RWPE2 (cell line): Measurements from ENCODE around the gene MAPK8.

Source experiments
- ATAC-seq: fragments of 200-7000 bp; cut with Tn5 transposase; 3 replicates; pipeline ENCODE4 v1.9.1; 2021; ENCODE audit warnings: low read depth
- DNase-seq: peaks from one replicate; pipeline ENCODE4 v3.0.0-alpha.2; 2020; ENCODE audit warnings: low spot score
- H3K27ac ChIP-seq: fragments of 450-650 bp; 2 replicates; pipeline ENCODE4 v1.5.1; 2017; ENCODE audit warnings: mild to moderate bottlenecking; ENCODE audit not compliant: poor library complexity, severe bottlenecking
- H3K27me3 ChIP-seq: fragments of 250-450 bp; sonication (Bioruptor Pico); 2 replicates; pipeline ENCODE4 v1.5.1; 2021; ENCODE audit warnings: mild to moderate bottlenecking, moderate library complexity; ENCODE audit not compliant: insufficient read depth, poor library complexity, severe bottlenecking
- H3K36me3 ChIP-seq: fragments of 250-450 bp; sonication (Bioruptor Pico); 2 replicates; pipeline ENCODE4 v1.5.1; 2020; ENCODE audit warnings: low read depth, mild to moderate bottlenecking, moderate library complexity
- H3K4me1 ChIP-seq: fragments of 250-450 bp; sonication (Bioruptor Pico); 2 replicates; pipeline ENCODE4 v1.5.1; 2021; ENCODE audit warnings: mild to moderate bottlenecking, moderate library complexity; ENCODE audit not compliant: insufficient read depth, poor library complexity, severe bottlenecking
- H3K4me3 ChIP-seq: fragments of 250-450 bp; sonication (Bioruptor Pico); 2 replicates; pipeline ENCODE4 v1.5.1; 2021; ENCODE audit warnings: mild to moderate bottlenecking, moderate library complexity; ENCODE audit not compliant: severe bottlenecking
- H3K9me3 ChIP-seq: fragments of 250-450 bp; sonication (Bioruptor Pico); 2 replicates; pipeline ENCODE4 v1.5.1; 2021; ENCODE audit warnings: mild to moderate bottlenecking, moderate library complexity; ENCODE audit not compliant: severe bottlenecking
- CTCF ChIP-seq: fragments of 450-650 bp; IDR thresholded peaks from one replicate; pipeline ENCODE4 v1.5.1; 2017; ENCODE audit warnings: mild to moderate bottlenecking, moderate library complexity; ENCODE audit not compliant: poor library complexity, severe bottlenecking

Gene MAPK8

GRCh38 chr10:48331436-48331835 is 25.0 kb downstream of the MAPK8 start:
- peaks cover 11% of the 10 kb centered on the region for H3K4me1 ChIP-seq
- no peaks in the 10 kb centered on the region for H3K9me3 ChIP-seq
- no peak for ATAC-seq
- H3K36me3 ChIP-seq = peaks cover 5% of the 10 kb centered on the region; the same call in 1 of the 2 replicates
- no peak for DNase-seq
- no peak overlapping the region for H3K4me3 ChIP-seq
- TF ChIP-seq CTCF = no peak
- no peak overlapping the region for H3K27ac ChIP-seq
- H3K27me3 ChIP-seq = no peaks in the 10 kb centered on the region

GRCh38 chr10:48332166-48332870 is 25.8 kb downstream of the MAPK8 start:
- Histone ChIP-seq H3K27ac (no peak overlapping the region), H3K36me3 (peaks cover 5% of the 10 kb centered on the region; the same call in 1 of the 2 replicates), H3K4me1 (peaks cover 11% of the 10 kb centered on the region), H3K27me3 (no peaks in the 10 kb centered on the region), H3K4me3 (no peak overlapping the region), H3K9me3 (no peaks in the 10 kb centered on the region)
- DNase-seq (no peak), ATAC-seq (no peak)
- TF ChIP-seq CTCF = no peak

GRCh38 chr10:48332871-48333216 is 26.4 kb downstream of the MAPK8 start:
- Histone ChIP-seq H3K36me3 (peaks cover 5% of the 10 kb centered on the region; the same call in 1 of the 2 replicates), H3K4me1 (peaks cover 11% of the 10 kb centered on the region), H3K27ac (no peak overlapping the region), H3K4me3 (no peak overlapping the region), H3K9me3 (no peaks in the 10 kb centered on the region), H3K27me3 (no peaks in the 10 kb centered on the region)
- no peak for DNase-seq
- TF ChIP-seq CTCF = no peak
- ATAC-seq = no peak

- no peaks in the 10 kb centered on the region for H3K27me3 ChIP-seq
- peaks cover 5% of the 10 kb centered on the region; the same call in 1 of the 2 replicates for H3K36me3 ChIP-seq
- no peak for TF ChIP-seq CTCF
- peaks cover 11% of the 10 kb centered on the region for H3K4me1 ChIP-seq
- peak overlapping the region; percentile 7 for H3K27ac ChIP-seq
- H3K9me3 ChIP-seq = no peaks in the 10 kb centered on the region
- DNase-seq = peak; percentile 83
- peak; percentile 100 for ATAC-seq
- no peak overlapping the region for H3K4me3 ChIP-seq
Measured at GRCh38 chr10:48333856-48334255, 27.4 kb downstream of the MAPK8 start.

GRCh38 chr10:48335788-48336187 is 29.3 kb downstream of the MAPK8 start:
- peaks cover 5% of the 10 kb centered on the region; the same call in 1 of the 2 replicates for H3K36me3 ChIP-seq
- H3K27ac ChIP-seq = no peak overlapping the region
- no peak for TF ChIP-seq CTCF
- no peaks in the 10 kb centered on the region for H3K9me3 ChIP-seq
- H3K4me3 ChIP-seq = no peak overlapping the region
- DNase-seq (no peak), ATAC-seq (no peak)
- H3K4me1 ChIP-seq = peaks cover 11% of the 10 kb centered on the region
- H3K27me3 ChIP-seq = no peaks in the 10 kb centered on the region
